Sigmoid colon (tissue), 7 donors: Measurements from ENCODE around the gene ETF1. TPM values are rescaled to one million over a fixed set of nuclear protein-coding genes. Genes with fewer than 3 reads are reported as not detected.

Experiments
- DNase-seq: peaks from one replicate; pipeline ENCODE4 v3.0.0-alpha.2; 2019
- H3K27ac ChIP-seq, 4 donors: fragments of 200-600 bp; sonication (generic); one replicate each; pipeline ENCODE4 v1.5.1; 2016 to 2019; ENCODE audit warnings: mild to moderate bottlenecking in 1 of 4
- H3K27me3 ChIP-seq, 3 donors: fragments of 200-600 bp; sonication (generic); one replicate each; pipeline ENCODE4 v1.5.1; 2019; ENCODE audit warnings: mild to moderate bottlenecking in 1 of 3
- H3K36me3 ChIP-seq, 4 donors: fragments of 200-600 bp; sonication (generic); one replicate each; pipeline ENCODE4 v1.5.1; 2016 to 2019
- H3K4me1 ChIP-seq, 4 donors: fragments of 200-600 bp; sonication (generic); one replicate each; pipeline ENCODE4 v1.5.1; 2017 to 2019
- H3K4me3 ChIP-seq, 4 donors: fragments of 200-600 bp; sonication (generic); one replicate each; pipeline ENCODE4 v1.5.1; 2017 to 2019; ENCODE audit warnings: mild to moderate bottlenecking in 2 of 4, moderate library complexity in 1 of 4
- H3K9me3 ChIP-seq, 4 donors: fragments of 200-600 bp in 3 of 4; sonication (generic) in 3 of 4; one replicate each; pipeline versions ENCODE4 v1.5.1 to v1.6.1; 2013 to 2019
- CTCF ChIP-seq, 4 experiments: fragments of 450-650 bp in 3 of 4; fragments of 200-600 bp in 1 of 4; IDR thresholded peaks; one replicate each; pipeline ENCODE4 v1.5.1; 2016 to 2019; ENCODE audit warnings: antibody characterized with exemption in 4 of 4, mild to moderate bottlenecking in 3 of 4, moderate library complexity in 2 of 4
- EP300 ChIP-seq, 4 donors: sonication (generic); formaldehyde crosslinking; IDR thresholded peaks; one replicate each; pipeline ENCODE4 v1.6.1; 2017; ENCODE audit warnings: antibody characterized with exemption in 4 of 4
- POLR2A ChIP-seq, 2 donors: fragments of 450-650 bp; IDR thresholded peaks; one replicate each; pipeline ENCODE4 v1.6.1; 2016; ENCODE audit warnings: antibody characterized with exemption in 2 of 2, mild to moderate bottlenecking in 2 of 2, moderate library complexity in 2 of 2
- POLR2AphosphoS5 ChIP-seq, 4 donors: sonication (generic); formaldehyde crosslinking; IDR thresholded peaks; one replicate each; pipeline ENCODE4 v1.6.1; 2017; ENCODE audit warnings: antibody characterized with exemption in 4 of 4
- whole genome bisulfite sequencing, 2 donors: extraction: QIAGEN DNeasy Blood & Tissue Kit; methylation state at CpG; one replicate each; pipeline ENCODE4 v1.1.7; 2013; 5-methylcytosine and 5-hydroxymethylcytosine counted together
- intact Hi-C: fragments of 100-400 bp; cut with DNase I; formaldehyde crosslinking; loops from one replicate; pipeline ENCODE4 v1.15.1; 2023
- polyA plus RNA-seq, 3 donors: library from polyadenylated mRNA; stranded (reverse); fragments of 200-250 nt; gene quantifications; one replicate each; pipeline ENCODE4 v1.2.3, GENCODE V29; 2013
- total RNA-seq, 4 donors: library from RNA; depleted of rRNA; stranded (reverse); fragments of >200 nt; gene quantifications; one replicate each; pipeline ENCODE4 v1.1.0, GENCODE V29; 2016
- donor health status: healthy with polysubstance abuse.
- donor health status: Bipolar disorder and iron deficiency.
- donor health status: healthy.

Gene ETF1
- total and polyA plus RNA-seq, 7 donors = 49.9 to 117 (median 67.0) TPM

GRCh38 chr5:138549414-138549813 lies 6.4 kb upstream of the ETF1 start:
- Histone ChIP-seq H3K36me3 (peaks cover 0 to 17% (median 0%) of the 10 kb centered on the region in 4 donors), H3K27me3 (no peaks in the 10 kb centered on the region), H3K27ac (no peak overlapping the region), H3K4me3 (no peak overlapping the region), H3K9me3 (no peaks in the 10 kb centered on the region), H3K4me1 (peaks cover 0 to 45% (median 35%) of the 10 kb centered on the region in 4 donors)
- whole genome bisulfite sequencing, 2 donors = 96 to 97% methylated on average over 5 of the region's 5 CpGs
- intact Hi-C loops = no loop called here
- TF ChIP-seq POLR2AphosphoS5 (IDR thresholded peaks at IDR 0.05) (no peak), EP300 (IDR thresholded peaks at IDR 0.05) (no peak), CTCF (IDR thresholded peaks at IDR 0.05) (no peak), POLR2A (IDR thresholded peaks at IDR 0.05) (no peak)
- DNase-seq = no peak

GRCh38 chr5:138545919-138546562 lies 3.0 kb upstream of the ETF1 start:
- WGBS, 2 donors = 84 to 91% methylated on average over 6 of the region's 6 CpGs
- Histone ChIP-seq H3K27ac (no peak overlapping the region), H3K36me3 (no peaks in the 10 kb centered on the region), H3K9me3 (no peaks in the 10 kb centered on the region), H3K27me3 (no peaks in the 10 kb centered on the region), H3K4me1 (peaks cover 0 to 61% (median 54%) of the 10 kb centered on the region in 4 donors), H3K4me3 (no peak overlapping the region)
- intact Hi-C loops = no loop called here
- TF ChIP-seq POLR2AphosphoS5 (IDR thresholded peaks at IDR 0.05) (no peak), EP300 (IDR thresholded peaks at IDR 0.05) (no peak), POLR2A (IDR thresholded peaks at IDR 0.05) (no peak)
- DNase-seq = no peak

GRCh38 chr5:138544181-138545134 lies 1.4 kb upstream of the ETF1 start:
- intact Hi-C loops = no loop called here

GRCh38 chr5:138543730-138544104 lies 681 bp upstream of the ETF1 start:
- Histone ChIP-seq H3K27me3 (no peaks in the 10 kb centered on the region), H3K27ac (peak overlapping the region; percentile 95 to 100 (median 96)), H3K4me3 (peak overlapping the region; percentile 85 to 99 (median 86)), H3K4me1 (peaks cover 0 to 80% (median 71%) of the 10 kb centered on the region in 4 donors), H3K9me3 (no peaks in the 10 kb centered on the region), H3K36me3 (no peaks in the 10 kb centered on the region)
- TF ChIP-seq POLR2AphosphoS5 (IDR thresholded peaks at IDR 0.05) = peak in 1 of 4 donors; percentile 12
- no peak for TF ChIP-seq EP300 (IDR thresholded peaks at IDR 0.05)
- no peak for DNase-seq
- intact Hi-C loops = loop anchor here (2.0 kb wide), 2 partner anchors 31 to 79 kb away; partner anchors contain the start of genes EGR1 and HSPA9
- WGBS, 2 donors = 0% methylated on average over 12 of the region's 12 CpGs

More at GRCh38 chr5:138544181-138545134, 1.4 kb upstream of the ETF1 start:
- Histone ChIP-seq H3K9me3 (no peaks in the 10 kb centered on the region), H3K36me3 (no peaks in the 10 kb centered on the region), H3K27me3 (no peaks in the 10 kb centered on the region), H3K4me1 (peaks cover 0 to 75% (median 68%) of the 10 kb centered on the region in 4 donors), H3K27ac (peak overlapping the region; percentile 95 to 100 (median 96)), H3K4me3 (peak overlapping the region; percentile 85 to 99 (median 86))
- 53 to 64% methylated on average over 16 of the region's 16 CpGs for WGBS, 2 donors
- peak; percentile 75 for DNase-seq
- no peak for TF ChIP-seq POLR2A (IDR thresholded peaks at IDR 0.05)
- TF ChIP-seq CTCF (IDR thresholded peaks at IDR 0.05) = no peak
- no peak for TF ChIP-seq EP300 (IDR thresholded peaks at IDR 0.05)
- TF ChIP-seq POLR2AphosphoS5 (IDR thresholded peaks at IDR 0.05) = no peak

GRCh38 chr5:138542180-138542955 lies 668 bp downstream of the ETF1 start:
- Histone ChIP-seq H3K9me3 (no peaks in the 10 kb centered on the region), H3K36me3 (no peaks in the 10 kb centered on the region), H3K4me1 (peaks cover 0 to 69% (median 63%) of the 10 kb centered on the region in 4 donors), H3K27ac (peak overlapping the region; percentile 95 to 100 (median 96)), H3K4me3 (peak overlapping the region; percentile 85 to 99 (median 96)), H3K27me3 (no peaks in the 10 kb centered on the region)
- TF ChIP-seq POLR2A (IDR thresholded peaks at IDR 0.05) (no peak), EP300 (IDR thresholded peaks at IDR 0.05) (no peak), POLR2AphosphoS5 (IDR thresholded peaks at IDR 0.05) (no peak), CTCF (IDR thresholded peaks at IDR 0.05) (no peak)
- DNase-seq = peak; percentile 77
- WGBS, 2 donors = 0 to 1% methylated on average over 47 of the region's 47 CpGs
- intact Hi-C loops = loop anchor here (2.0 kb wide), 2 partner anchors 32 to 78 kb away; partner anchors contain the start of genes EGR1 and HSPA9
